ENCODE measurements around the gene PHACTR3.

PHACTR3 gene

GRCh38 chr20:59688356-59688755 lies 84.0 kb downstream of the PHACTR3 start:
- no peak for TF ChIP-seq ZFX (IDR thresholded peaks at IDR 0.05; ENCODE audit: borderline replicate concordance)
- TF ChIP-seq CTCF (IDR thresholded peaks at IDR 0.05): no peak
- H3K27ac ChIP-seq: no peak overlapping the region

- TF ChIP-seq CTCF (IDR thresholded peaks at IDR 0.05): no peak
- no peak for TF ChIP-seq ZFX (IDR thresholded peaks at IDR 0.05; ENCODE audit: borderline replicate concordance)
- no peak overlapping the region for H3K27ac ChIP-seq
These were observed 84.7 kb downstream of the PHACTR3 start for GRCh38 chr20:59688999-59689398.

- no peak overlapping the region for H3K27ac ChIP-seq
- TF ChIP-seq ZFX (IDR thresholded peaks at IDR 0.05; ENCODE audit: borderline replicate concordance) (no peak), CTCF (IDR thresholded peaks at IDR 0.05) (no peak)
These were observed 85.8 kb downstream of the PHACTR3 start for GRCh38 chr20:59690101-59690500.

GRCh38 chr20:59690976-59691375 lies 86.6 kb downstream of the PHACTR3 start:
- TF ChIP-seq ZFX (IDR thresholded peaks at IDR 0.05; ENCODE audit: borderline replicate concordance) (no peak), CTCF (IDR thresholded peaks at IDR 0.05) (no peak)
- no peak overlapping the region for H3K27ac ChIP-seq

GRCh38 chr20:59692139-59692538 lies 87.8 kb downstream of the PHACTR3 start:
- no peak overlapping the region for H3K27ac ChIP-seq
- TF ChIP-seq CTCF (IDR thresholded peaks at IDR 0.05): no peak

- TF ChIP-seq ZFX (IDR thresholded peaks at IDR 0.05; ENCODE audit: borderline replicate concordance) (no peak), CTCF (IDR thresholded peaks at IDR 0.05) (no peak)
- H3K27ac ChIP-seq: no peak overlapping the region
These were observed 89.2 kb downstream of the PHACTR3 start for GRCh38 chr20:59693587-59693986.

GRCh38 chr20:59696476-59696875 lies 92.1 kb downstream of the PHACTR3 start:
- no peak overlapping the region for H3K27ac ChIP-seq
- TF ChIP-seq CTCF (IDR thresholded peaks at IDR 0.05) (no peak), ZFX (IDR thresholded peaks at IDR 0.05; ENCODE audit: borderline replicate concordance) (no peak)
